GM21723 (cell line): ENCODE results near the gene MYBL2.

Experiments used
- ATAC-seq: cut with Tn5 transposase; IDR thresholded peaks from one replicate; pipeline ENCODE4 v1.9.1; 2021; ENCODE audit warnings: mild to moderate bottlenecking, moderate library complexity; ENCODE audit not compliant: unreplicated experiment

Gene MYBL2

GRCh38 chr20:43681991-43682410 is 15.1 kb downstream of the MYBL2 start:
- peak; percentile 93 for ATAC-seq

DNA sequence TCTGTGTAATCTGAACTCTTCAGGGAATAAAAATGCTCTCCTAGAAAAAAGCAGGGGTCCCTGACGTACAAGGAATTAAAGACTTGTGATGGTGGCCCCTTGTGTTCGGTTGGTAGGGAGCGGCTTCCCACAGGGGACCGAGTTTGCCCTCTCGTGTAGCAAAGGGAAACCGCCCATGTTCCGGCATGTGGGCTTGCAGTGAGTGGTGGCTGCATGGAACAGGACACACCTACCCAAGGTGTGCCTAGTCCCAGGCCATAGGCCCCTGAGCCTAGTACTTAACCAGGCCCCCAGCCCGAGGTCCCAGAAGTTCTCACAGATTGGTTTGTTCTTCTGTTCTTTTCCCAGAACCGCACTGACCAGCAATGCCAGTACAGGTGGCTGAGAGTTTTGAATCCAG is 15.5 kb downstream of the MYBL2 start:
- peak; percentile 37 for ATAC-seq

DNA sequence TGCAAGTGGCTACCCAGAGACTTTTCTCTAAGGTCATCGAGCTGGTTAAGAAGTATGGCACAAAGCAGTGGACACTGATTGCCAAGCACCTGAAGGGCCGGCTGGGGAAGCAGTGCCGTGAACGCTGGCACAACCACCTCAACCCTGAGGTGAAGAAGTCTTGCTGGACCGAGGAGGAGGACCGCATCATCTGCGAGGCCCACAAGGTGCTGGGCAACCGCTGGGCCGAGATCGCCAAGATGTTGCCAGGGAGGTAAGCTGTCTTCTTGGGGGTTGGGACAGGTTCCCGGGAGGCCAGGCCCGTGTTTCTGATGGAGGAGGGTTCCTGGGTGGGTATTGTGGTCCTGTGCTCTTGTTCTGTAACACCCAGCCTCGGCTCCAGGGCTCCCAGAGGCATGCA is 19.9 kb downstream of the MYBL2 start:
- ATAC-seq, result no peak

GRCh38 chr20:43689165-43689564 is 22.3 kb downstream of the MYBL2 start:
- ATAC-seq, result no peak

GRCh38 chr20:43690943-43691598 is 24.2 kb downstream of the MYBL2 start:
- ATAC-seq, result no peak

GRCh38 chr20:43691928-43692524 is 25.1 kb downstream of the MYBL2 start:
- no peak for ATAC-seq

- no peak for ATAC-seq
Measured at GRCh38 chr20:43694763-43695162, 27.8 kb downstream of the MYBL2 start.

DNA sequence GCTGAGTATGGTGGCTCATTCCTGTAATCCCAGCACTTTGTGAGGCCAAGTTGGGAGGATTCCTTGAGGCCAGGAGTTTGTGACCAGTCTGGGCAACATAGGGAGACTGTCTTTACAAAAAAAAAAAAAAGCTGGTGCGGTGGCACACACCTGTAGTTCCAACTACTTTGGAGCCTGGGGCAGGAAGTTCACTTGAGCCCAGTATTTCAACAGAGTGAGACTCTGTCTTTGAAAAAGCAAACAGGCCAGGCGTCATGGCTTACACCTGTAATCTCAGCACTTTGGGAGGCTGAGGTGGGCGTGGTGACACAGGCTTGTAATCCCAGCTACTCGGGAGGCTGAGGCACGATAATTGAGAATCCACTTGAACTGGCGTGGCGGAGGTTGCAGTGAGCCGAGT is 28.7 kb downstream of the MYBL2 start:
- ATAC-seq, result no peak

- ATAC-seq, result no peak
Measured at GRCh38 chr20:43699941-43700565, 33.1 kb downstream of the MYBL2 start.

DNA sequence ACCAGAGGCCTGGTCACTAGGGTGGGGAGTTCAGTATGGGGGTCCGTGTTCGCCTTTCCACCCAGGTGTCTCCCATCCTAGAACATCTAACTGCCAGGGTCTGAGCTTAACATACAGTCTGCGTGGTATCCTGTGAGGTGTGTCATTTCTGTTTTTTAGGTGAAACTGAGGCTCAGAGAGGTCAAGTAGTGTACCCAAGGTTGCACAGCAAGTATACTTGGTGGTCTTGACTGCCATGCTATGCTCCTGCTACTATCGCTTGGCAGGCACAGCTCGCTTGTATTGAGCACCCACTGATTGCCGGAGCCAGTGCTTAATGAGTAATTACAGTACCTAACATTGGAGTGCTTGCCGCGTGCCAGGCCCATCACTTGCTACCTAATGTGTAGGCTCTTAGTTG is 33.7 kb downstream of the MYBL2 start:
- no peak for ATAC-seq

- no peak for ATAC-seq
Measured at GRCh38 chr20:43702502-43702901, 35.6 kb downstream of the MYBL2 start.

DNA sequence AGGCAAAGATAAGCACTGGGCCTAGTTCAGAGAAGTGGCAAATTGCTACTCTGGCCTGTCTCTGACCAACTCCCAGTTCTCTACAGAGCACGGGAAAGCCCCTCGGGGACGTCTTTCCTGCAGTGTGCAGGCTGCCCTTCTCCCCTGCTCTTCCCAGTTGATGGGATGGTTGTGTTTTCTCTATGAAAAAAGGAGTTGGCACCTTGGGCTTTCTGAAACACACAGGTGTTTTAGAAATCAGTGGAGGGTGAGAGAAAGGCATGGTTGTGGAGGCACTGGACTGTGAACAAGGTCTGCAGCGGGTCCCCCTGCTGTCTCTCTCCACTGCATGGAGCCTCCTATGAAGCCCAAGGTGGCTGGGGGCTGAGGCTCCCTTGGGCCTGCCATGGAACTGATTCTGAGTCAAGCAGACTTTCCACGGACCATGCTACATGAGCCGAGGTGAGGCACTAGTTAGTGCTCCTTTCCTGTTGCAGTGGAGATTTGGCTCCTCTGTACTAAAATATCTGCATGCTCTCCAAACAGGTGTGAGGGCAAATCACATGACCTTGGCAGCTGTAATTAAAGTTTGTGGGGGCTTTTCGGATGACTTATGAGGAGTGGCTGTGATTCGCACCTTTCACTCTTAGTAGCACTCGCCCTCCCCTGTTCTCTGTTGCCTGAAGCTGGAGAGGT is 43.6 kb downstream of the MYBL2 start:
- ATAC-seq, result peak; percentile 65

DNA sequence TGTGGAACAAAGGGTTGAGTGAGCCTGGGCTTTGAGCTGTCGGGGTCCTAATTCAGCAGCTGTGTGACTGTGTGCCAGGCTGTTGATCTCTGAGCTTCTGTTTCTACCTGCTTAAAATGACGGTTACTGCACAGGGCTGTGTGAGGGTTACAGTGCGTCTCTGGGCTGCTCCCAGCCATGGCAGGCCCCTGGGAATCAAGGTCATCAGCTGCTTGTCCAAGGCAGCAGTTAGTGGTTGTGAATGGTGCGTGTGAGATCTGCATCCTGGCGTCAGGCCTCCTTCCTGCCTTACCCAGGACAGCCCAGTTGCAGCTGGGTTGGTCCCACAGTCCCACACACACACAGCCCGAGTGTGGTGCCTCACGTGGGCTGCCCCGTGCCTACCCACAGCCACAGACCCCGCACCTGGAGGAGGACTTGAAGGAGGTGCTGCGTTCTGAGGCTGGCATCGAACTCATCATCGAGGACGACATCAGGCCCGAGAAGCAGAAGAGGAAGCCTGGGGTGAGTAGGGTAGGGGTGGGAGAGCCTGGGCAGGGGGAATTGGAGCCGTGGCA is 44.3 kb downstream of the MYBL2 start:
- no peak for ATAC-seq

GRCh38 chr20:43715044-43715443 is 48.1 kb downstream of the MYBL2 start:
- no peak for ATAC-seq

DNA sequence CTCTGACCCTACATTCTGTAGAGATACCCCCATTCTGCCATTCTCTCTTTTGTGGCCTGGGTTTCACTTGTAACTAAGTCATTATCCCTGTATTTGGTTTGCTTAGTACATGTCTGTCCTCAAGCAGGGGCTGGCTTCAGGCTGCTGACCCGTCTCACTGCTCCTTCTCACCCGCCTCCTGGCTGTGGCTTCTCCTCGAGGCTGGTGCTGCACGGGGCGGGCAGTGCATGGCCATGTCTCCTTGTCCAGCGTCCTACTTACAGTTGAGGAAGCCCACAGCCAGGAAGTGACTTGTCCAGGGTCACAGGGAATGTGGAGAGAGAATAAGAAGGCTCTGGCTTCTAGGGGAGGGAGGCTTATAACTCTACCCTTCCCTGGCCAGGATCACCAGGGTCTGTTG is 48.6 kb downstream of the MYBL2 start:
- ATAC-seq, result no peak

- no peak for ATAC-seq
Measured at GRCh38 chr20:43716123-43716522, 49.2 kb downstream of the MYBL2 start.

DNA sequence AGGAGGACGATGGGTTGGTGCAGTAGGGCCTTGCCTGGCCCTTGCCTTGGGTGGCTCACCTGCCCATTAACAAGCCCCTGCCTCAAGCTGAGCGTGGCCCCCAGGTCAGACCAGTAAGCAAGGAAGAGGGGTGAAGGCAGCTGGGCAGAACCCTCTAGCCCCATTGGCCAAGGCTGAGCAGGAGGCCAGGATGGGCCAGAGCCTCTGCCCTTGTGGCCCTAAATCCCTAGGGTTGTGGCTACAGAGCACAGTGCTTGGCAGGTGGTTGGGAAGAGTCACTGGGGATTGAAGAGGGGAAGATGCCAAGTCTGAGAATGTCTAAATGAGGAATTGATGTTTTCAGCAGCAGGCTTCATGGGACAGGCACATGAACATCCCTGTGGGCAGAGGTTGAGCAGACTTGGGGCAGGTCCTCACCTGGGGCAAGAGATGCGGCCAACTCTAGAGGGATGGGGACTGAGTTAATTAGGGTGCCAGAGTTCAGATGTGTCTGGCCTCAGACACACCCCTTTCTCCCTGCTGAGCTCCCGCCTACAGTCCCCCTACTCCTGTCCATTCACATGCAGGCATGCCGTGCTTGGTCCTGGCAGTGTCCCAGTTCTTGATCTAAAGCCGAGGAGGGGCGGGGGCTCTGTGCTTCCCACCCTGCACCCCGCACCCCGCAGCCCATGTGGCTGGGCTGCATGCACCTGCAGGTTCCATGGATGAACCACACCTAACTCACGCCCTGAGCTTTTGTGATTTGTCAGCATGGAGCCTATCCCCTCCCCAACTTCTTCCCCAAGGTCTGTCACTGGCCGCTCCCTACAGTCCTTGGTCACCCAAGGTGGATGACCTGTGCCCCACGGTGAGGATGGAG is 50.1 kb downstream of the MYBL2 start:
- ATAC-seq, result no peak

DNA sequence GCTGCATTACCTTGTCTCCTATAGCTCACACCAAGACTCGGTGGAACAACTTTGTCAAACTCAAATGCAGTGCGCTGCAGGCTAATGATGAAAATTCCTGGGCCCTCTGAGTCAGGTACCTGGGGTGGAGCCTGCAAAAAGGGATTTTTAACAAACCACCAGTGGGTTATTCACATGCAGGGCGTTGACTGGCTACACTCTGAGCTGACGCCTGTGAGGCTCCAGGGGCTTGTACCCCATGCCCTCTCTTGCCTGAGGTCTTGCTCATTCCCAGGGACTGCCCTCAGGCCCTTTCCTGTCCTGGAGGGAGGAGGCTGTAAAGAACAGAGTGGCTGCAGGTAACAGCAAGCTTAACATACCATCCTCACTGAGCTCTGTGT is 50.7 kb downstream of the MYBL2 start:
- ATAC-seq, result no peak

- no peak for ATAC-seq
Measured at GRCh38 chr20:43720007-43720406, 53.1 kb downstream of the MYBL2 start.

DNA sequence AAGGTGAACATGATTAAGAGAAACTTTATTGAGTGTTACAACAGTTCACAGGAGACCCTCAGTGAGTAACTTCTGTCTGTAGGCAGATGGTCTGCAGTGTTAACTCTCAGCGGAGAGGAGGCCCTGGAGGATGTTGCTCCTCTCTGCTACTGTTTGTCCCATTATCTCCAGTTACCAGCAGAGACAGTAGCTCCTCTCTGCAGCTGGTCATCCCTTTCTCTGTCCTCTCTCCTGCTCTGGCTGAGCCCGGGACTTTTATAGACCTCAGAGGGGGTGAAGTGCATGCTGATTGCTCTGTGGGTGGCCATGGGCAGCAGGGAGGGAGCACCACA is 54.1 kb downstream of the MYBL2 start:
- no peak for ATAC-seq
